ENCODE results near the gene NXPH4.

GRCh38 chr12:57191410-57191809 is 25.2 kb upstream of the NXPH4 start:
- TF ChIP-seq CTCF (IDR thresholded peaks at IDR 0.05): no peak
- TF ChIP-seq POLR2A (IDR thresholded peaks at IDR 0.05): no peak

Data from esophagus squamous epithelium (tissue), 4 donors.